HG03439 (cell line): ENCODE measurements around the gene IGFBPL1.
"Not testable (repeated sequence)": the region's sequence is repeated elsewhere in the genome, so short reads cannot be mapped to it uniquely, and the experiment has no call there.

ENCODE experiments used
- ATAC-seq: cut with Tn5 transposase; IDR thresholded peaks from one replicate; pipeline ENCODE4 v1.9.1; 2021; ENCODE audit warnings: mild to moderate bottlenecking, moderate library complexity; ENCODE audit not compliant: unreplicated experiment

IGFBPL1 gene, protein sequence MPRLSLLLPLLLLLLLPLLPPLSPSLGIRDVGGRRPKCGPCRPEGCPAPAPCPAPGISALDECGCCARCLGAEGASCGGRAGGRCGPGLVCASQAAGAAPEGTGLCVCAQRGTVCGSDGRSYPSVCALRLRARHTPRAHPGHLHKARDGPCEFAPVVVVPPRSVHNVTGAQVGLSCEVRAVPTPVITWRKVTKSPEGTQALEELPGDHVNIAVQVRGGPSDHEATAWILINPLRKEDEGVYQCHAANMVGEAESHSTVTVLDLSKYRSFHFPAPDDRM

GRCh38 chr9:38423973-38424843, at the start of gene IGFBPL1:
TSS of gene IGFBPL1 (minus strand) at chr9:38424454. CDS start at chr9:38424424, 30 bp downstream.
- ATAC-seq = no peak

DNA sequence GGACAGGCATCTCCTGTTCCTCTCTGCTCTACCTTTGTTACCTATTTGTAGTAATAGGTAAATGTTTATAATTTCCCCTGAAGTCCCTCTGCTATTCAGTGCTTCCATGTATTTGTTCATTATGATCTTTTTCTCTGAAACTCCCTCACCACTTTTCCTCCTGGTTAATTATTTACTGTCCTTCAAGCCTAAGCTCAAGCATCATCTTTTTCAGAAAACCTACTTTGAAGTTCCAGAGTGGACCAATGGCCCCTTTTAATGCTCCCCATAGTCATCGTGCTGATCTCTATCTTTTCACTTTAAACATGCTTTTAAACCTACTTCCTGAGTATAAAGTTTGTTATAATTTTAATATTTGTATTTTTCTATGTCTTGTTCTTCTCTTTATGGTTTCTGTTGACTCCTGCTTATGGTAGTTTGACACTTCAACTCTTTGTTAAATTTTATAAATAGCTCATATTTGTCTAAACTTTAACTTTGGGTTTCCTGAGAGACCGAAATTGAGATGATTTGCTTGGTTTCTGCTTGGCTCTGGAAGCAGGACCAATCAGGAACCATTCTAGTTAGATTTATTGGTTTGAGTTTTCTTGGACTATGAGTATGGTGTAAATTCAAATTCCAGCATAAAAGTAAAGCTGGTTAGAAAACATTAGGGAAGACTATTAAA, 48.5 kb upstream of the IGFBPL1 start:
- not testable (repeated sequence) for ATAC-seq

DNA sequence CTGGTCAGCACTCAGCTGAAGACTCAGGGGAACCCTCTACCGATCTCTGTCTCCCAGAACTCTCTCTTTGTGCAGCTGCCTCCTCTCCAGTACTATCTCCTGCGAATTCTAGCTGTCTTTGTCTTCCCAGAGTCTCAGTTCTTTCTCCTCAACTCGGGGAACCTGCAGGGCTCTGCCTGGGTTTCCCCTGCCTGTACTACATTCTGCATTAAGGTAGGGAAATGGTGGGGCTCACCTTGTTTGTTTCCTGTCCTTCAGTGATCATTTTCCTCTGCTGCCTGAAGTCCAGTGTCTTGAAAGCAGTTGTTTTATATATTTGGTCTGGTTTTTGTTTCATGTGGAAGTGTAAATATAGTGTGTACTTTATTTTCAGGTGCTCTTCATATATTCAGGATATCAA, 43.1 kb upstream of the IGFBPL1 start:
- ATAC-seq = no peak

DNA sequence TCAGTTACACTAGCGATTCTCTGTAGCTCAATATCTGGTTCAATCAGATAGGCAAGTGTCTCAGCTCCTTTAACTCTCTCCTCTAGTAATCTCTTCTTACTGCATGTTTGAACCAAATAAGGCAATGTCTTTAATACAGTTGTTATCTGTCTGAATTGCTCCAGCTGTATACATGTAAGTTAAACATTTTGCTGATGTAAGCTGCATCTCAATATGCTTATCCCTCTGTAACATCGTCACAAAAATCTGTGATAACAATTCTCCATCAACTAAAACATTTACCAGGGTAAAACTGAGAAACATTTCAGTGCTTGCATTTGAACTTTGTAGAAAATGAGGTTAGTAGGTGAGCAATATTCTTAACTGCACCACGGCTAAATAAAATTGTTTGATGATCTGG, 29.6 kb upstream of the IGFBPL1 start:
- no peak for ATAC-seq

DNA sequence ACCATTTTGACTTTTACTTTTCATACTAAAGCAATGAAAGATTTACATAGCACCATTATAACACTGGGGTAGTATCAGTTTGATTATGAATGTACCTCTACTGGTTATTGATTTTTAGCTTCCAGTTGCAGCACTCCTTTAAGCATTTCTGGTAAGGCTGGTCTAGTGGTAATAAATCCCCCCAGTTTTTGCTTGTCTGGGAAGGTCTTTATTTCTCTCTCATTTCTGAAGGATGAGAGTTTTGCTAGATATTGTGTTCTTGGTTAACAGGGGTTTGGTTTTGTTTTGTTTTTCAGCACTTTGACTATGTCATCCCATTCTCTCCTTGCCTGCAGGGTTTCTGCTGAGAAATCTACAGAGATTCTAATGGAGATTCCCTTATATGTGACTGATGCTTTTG, 26.9 kb upstream of the IGFBPL1 start:
- no peak for ATAC-seq

- ATAC-seq = no peak
These were observed 23.4 kb upstream of the IGFBPL1 start for GRCh38 chr9:38447703-38448102.

- no peak for ATAC-seq
These were observed 21.1 kb upstream of the IGFBPL1 start for GRCh38 chr9:38445154-38446043.

DNA sequence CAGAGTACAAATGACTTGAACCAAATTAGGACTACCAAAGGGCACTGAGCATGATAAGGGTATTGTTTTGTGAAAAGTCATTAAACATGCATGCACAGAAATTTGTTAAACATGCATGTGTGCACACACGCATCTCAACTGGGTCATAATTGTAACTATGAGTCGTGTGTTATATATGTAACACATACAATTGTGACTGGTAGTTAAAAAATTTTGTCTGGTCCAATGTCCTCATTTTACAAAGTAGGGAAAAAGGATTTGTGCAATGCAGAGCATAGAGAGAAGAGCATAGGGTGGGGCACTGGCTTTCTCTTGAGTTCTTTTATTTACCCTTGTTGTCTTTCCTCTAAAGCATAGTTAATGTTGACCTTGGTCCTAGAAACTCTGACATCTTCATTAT, 19.3 kb upstream of the IGFBPL1 start:
- no peak for ATAC-seq

DNA sequence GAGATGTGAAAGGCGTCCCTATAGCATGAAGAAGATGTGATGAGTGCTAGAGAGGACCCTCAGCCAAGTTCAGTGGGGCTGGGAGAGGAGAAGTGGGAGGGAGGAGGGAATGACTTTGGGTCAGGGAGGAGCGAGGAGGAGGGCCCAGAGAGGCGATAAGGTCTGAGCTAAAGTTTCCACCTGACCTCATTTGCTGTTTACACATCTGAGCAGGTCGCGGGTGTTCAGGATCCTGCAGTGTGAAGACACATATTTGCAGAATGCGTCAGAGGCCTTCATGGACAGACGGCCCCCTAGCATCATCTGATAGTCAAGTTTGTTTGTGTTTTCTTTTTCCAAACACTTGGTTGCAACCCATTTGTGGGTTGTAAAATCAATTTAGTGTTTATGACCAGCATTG, 18.9 kb upstream of the IGFBPL1 start:
- ATAC-seq = no peak

GRCh38 chr9:38442473-38443096, 18.3 kb upstream of the IGFBPL1 start:
- ATAC-seq = no peak

DNA sequence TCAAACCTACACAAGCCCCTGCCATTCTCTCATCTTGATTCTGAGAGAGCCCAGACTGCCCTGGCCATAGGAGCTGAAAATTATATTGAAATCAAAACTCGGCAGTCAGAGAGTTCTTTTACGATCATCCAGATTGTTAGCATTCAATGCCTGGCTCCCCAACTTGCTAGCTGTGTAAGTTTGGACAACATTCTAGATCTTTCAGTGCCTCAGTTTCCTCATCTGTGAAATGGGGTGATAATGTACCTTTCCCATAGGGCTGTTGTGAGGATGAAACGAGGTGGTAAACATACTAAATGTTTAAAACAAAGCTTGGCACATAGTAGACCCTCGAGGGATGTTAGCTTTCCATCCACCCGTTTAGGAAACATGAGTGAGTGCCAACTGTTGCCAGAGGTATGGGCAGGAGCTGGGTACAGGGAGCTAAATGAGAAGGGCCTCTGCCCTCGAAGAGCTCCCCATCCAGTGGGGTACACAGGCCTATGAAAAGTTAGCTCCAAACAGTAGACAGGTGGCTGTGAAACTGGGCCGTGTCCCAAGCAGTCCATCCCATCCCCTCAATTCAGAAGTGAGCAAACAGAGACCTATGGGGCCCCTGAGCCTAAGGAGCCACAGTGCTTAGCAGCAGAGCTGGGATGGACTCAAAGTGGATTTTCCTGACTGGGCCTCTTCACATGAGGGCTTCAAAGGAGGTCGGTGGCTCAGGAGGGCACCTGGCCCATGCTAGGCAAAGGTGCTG, 17.3 kb upstream of the IGFBPL1 start:
- no peak for ATAC-seq

DNA sequence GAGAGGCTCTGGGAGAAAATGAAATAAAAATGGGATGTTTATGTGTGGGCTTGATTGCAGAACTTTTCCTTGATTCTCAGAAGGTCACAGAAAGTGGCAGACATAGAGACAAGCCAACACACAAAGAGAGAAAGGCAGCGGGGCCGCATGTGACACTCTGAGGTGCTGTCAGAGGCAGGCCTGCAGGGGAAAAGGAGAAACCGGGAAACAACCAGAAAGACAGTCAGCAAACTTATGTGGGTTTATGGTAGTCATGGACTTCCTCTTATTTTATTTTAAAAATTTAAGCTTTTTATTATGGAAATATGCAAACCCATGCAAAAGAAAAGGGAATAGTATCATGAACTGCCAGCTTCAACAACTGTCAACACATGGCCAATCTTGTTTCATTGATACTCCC, 16.3 kb upstream of the IGFBPL1 start:
- no peak for ATAC-seq

DNA sequence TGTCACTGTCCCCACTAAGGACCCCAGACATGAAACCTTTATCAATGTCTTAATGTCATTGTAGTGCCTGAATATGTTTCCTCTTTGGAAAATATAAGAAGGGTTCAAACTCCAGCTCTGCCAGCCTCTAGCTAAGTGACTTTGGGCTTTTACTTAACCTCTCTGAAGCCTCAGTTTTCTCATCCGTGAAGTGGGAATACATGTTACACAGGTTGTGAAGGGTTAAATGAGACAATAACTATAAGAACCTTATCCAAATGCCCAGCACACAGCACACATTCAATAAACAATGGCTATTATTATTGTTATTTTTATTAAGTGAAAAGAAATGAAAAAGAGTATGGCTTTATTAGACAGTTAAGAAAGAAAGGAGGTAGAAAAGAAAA, 15.7 kb upstream of the IGFBPL1 start:
- no peak for ATAC-seq

DNA sequence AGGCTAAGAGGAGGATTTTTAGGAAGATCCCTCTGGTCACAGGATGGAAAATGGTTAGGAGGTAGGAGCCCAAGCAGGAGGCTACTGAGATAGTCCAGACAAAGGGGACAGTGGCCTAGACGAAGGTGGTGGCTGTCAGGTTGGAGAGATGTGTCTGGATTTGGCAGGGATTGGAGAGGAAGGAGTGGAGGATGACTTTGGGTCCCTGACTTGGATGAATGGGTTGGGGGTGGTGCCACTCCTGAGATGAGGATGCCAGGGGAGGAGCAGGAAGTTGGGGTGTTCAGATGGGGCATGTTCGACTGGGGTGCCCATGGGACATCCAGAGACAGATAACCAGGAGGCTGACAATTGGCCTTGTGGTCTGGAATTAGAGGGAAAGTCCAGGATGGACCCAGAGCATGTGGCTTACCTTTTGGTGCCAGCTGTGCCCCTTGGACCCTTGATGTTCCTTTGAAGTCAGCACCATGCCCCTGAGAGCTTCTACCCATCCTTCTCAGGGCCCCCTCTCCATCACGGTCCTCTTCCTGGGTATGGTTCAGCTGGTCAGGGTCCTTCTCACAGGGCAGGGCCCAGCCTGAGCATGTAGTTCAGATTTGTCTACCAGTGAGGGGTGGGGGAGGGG, 15.1 kb upstream of the IGFBPL1 start:
- ATAC-seq = no peak

- ATAC-seq = no peak
These were observed 13.1 kb upstream of the IGFBPL1 start for GRCh38 chr9:38437193-38437823.

- ATAC-seq = no peak
These were observed 12.5 kb upstream of the IGFBPL1 start for GRCh38 chr9:38436708-38437107.

- no peak for ATAC-seq
These were observed 11.3 kb upstream of the IGFBPL1 start for GRCh38 chr9:38435521-38435920.

- ATAC-seq = no peak
These were observed 10.6 kb upstream of the IGFBPL1 start for GRCh38 chr9:38434853-38435252.

DNA sequence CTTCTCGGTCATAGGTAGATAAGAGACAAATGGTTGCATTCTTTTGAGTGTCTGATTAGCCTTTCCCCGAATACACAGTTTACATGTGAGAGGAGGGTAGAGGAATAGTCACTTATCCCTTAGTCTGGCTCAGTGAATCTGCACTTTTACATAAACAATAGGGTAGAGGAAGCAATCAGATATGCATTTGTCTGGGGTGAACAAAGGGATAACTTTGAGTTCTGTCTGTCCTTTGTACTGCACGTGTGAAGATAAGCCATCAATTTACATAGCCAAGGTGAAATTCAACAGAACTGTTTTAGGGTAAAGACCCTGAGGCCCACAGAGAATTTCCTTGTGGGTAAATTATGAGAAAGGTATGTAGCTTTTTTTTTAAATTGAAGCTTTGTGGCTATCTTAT, 10.1 kb upstream of the IGFBPL1 start:
- ATAC-seq = no peak
